NB4 (cell line): ENCODE results near the gene CDC16.

Experiments used
- POLR2A ChIP-seq: IDR thresholded peaks from 2 replicates; pipeline ENCODE4 v1.6.1; 2011; ENCODE audit warnings: mild to moderate bottlenecking; ENCODE audit not compliant: insufficient read length; ENCODE audit errors: extremely low read depth
- TF ChIP-seq, protein P1 (sequence below): IDR thresholded peaks from one replicate; pipeline ENCODE4 v1.5.1; 2012; ENCODE audit warnings: low read depth, low read length

DNA sequence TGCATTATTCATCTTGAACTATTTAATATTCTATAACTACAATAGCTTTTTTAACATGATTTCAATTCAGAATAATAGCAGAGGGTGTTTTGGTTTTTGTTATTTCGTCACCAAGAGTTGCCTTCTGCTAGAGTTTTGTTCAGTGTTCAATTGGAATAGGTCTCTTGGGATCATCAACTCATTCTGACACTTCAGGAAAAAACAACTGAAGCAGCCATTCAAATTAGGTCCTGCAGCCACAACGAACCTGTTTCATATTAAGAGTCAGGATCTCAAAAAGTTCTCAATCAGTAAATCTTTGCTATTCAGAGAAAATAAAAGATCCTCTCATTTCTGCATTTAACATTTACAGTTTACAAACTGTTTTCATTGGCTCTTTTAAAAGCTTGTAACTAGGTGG is 77.2 kb downstream of the CDC16 start:
- TF ChIP-seq, protein P1, sequence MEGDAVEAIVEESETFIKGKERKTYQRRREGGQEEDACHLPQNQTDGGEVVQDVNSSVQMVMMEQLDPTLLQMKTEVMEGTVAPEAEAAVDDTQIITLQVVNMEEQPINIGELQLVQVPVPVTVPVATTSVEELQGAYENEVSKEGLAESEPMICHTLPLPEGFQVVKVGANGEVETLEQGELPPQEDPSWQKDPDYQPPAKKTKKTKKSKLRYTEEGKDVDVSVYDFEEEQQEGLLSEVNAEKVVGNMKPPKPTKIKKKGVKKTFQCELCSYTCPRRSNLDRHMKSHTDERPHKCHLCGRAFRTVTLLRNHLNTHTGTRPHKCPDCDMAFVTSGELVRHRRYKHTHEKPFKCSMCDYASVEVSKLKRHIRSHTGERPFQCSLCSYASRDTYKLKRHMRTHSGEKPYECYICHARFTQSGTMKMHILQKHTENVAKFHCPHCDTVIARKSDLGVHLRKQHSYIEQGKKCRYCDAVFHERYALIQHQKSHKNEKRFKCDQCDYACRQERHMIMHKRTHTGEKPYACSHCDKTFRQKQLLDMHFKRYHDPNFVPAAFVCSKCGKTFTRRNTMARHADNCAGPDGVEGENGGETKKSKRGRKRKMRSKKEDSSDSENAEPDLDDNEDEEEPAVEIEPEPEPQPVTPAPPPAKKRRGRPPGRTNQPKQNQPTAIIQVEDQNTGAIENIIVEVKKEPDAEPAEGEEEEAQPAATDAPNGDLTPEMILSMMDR, result no peak
- no peak for TF ChIP-seq POLR2A
